ENCODE data around the gene PLCB4. TPM values are rescaled to one million over a fixed set of nuclear protein-coding genes. Genes with fewer than 3 reads are reported as not detected.

Gene PLCB4
- total RNA-seq, 1 experiment from 2014 or later = 0.91 TPM

DNA sequence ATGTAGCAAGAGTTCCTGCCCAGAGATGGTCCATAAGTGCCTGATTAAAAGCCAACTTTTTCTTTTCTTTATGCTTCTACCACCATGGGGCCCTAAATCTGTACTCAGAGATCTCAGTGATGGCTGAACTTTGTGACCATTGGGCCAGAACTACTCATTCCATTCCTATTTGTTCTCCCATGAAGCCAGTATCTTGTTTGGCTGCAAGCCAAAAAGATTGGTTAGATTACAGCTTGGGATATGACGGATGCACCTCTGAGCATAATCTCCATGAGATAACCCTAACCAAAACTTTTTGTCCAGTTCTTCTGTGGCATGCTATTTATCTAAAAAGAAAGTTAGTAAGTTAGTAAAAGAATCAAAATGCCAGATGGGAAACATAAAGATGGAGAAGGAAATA lies 72.2 kb downstream of the PLCB4 start:
- CTCF ChIA-PET = no interaction called here
- Mint-ChIP-seq H3K4me1 (ENCODE audit: insufficient read depth, unreplicated experiment) (no peaks in the 10 kb centered on the region), H3K27ac (ENCODE audit: low read depth, unreplicated experiment) (no peak overlapping the region), H3K9me3 (ENCODE audit: unreplicated experiment) (peaks cover 18% of the 10 kb centered on the region), H3K27me3 (ENCODE audit: insufficient read depth, unreplicated experiment) (no peaks in the 10 kb centered on the region), H3K36me3 (ENCODE audit: insufficient read depth, unreplicated experiment) (peaks cover 4% of the 10 kb centered on the region), H3K4me3 (ENCODE audit: unreplicated experiment) (no peak overlapping the region)
- DNase-seq (ENCODE audit: unreplicated experiment) = no peak
- intact Hi-C loops (cut with micrococcal nuclease) = no loop called here
- POLR2A ChIA-PET = interaction anchor here (0.7 kb wide), 1 partner anchor 348 kb away, joined by 3 read pairs; no protein-coding TSS in a partner anchor
- no TSS peak for BruUV-seq (replicated peaks)
- TF ChIP-seq, protein P1, sequence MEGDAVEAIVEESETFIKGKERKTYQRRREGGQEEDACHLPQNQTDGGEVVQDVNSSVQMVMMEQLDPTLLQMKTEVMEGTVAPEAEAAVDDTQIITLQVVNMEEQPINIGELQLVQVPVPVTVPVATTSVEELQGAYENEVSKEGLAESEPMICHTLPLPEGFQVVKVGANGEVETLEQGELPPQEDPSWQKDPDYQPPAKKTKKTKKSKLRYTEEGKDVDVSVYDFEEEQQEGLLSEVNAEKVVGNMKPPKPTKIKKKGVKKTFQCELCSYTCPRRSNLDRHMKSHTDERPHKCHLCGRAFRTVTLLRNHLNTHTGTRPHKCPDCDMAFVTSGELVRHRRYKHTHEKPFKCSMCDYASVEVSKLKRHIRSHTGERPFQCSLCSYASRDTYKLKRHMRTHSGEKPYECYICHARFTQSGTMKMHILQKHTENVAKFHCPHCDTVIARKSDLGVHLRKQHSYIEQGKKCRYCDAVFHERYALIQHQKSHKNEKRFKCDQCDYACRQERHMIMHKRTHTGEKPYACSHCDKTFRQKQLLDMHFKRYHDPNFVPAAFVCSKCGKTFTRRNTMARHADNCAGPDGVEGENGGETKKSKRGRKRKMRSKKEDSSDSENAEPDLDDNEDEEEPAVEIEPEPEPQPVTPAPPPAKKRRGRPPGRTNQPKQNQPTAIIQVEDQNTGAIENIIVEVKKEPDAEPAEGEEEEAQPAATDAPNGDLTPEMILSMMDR (IDR thresholded peaks at IDR 0.05; ENCODE audit: unreplicated experiment) = no peak

DNA sequence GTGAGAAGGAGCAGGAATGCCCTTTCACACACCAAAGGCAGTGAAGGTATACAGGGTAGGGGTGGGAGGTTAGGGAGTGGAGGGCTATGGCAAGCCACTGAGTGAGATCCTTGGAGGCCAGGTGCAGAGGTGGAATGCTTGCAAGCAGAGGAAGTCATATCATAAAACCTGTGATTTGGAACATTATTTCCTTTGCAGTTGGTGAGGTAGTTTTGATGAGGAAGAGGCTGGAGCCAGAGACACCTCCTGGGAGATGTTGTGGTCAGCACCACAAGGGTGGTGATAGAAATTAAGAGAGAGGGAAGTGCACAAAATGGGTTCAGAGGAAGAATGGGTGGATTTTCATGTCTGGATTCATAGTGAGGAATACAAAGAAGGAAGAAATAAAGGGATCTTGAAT lies 73.0 kb downstream of the PLCB4 start:
- peaks cover 22% of the 10 kb centered on the region for H3K9me3 Mint-ChIP-seq (ENCODE audit: unreplicated experiment)
- H3K4me1 Mint-ChIP-seq (ENCODE audit: insufficient read depth, unreplicated experiment) = no peaks in the 10 kb centered on the region
- H3K27ac Mint-ChIP-seq (ENCODE audit: low read depth, unreplicated experiment) = no peak overlapping the region
- intact Hi-C loops (cut with micrococcal nuclease) = no loop called here
- no peak for DNase-seq (ENCODE audit: unreplicated experiment)
- peaks cover 4% of the 10 kb centered on the region for H3K36me3 Mint-ChIP-seq (ENCODE audit: insufficient read depth, unreplicated experiment)
- TF ChIP-seq, protein P1 (IDR thresholded peaks at IDR 0.05; ENCODE audit: unreplicated experiment) = no peak
- ChIA-PET CTCF (no interaction called here), POLR2A (no interaction called here)
- no peak overlapping the region for H3K4me3 Mint-ChIP-seq (ENCODE audit: unreplicated experiment)
- H3K27me3 Mint-ChIP-seq (ENCODE audit: insufficient read depth, unreplicated experiment) = no peaks in the 10 kb centered on the region
- BruUV-seq (replicated peaks) = no TSS peak

DNA sequence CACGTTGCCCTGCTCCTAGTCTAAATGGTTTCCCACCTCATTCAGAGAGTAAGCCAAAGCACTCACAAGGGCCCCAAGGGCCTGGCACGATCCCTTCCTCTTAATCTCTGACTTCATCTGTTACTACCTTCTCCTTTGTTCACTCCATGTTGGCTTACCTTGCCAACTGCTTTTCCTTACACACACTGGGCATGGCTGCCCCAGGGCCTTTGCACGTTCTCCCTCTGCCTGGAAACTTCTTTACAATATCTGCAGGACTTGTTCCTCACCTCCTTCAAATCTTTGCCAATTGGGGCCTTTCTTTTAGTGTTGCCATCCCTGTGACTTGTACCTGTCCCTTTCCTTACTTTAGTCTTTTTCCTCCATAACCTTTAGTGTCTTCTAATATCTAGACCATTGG lies 73.9 kb downstream of the PLCB4 start:
- Mint-ChIP-seq H3K4me1 (ENCODE audit: insufficient read depth, unreplicated experiment) (peaks cover 5% of the 10 kb centered on the region), H3K4me3 (ENCODE audit: unreplicated experiment) (no peak overlapping the region), H3K36me3 (ENCODE audit: insufficient read depth, unreplicated experiment) (peaks cover 4% of the 10 kb centered on the region), H3K9me3 (ENCODE audit: unreplicated experiment) (peaks cover 22% of the 10 kb centered on the region), H3K27ac (ENCODE audit: low read depth, unreplicated experiment) (no peak overlapping the region), H3K27me3 (ENCODE audit: insufficient read depth, unreplicated experiment) (no peaks in the 10 kb centered on the region)
- no TSS peak for BruUV-seq (replicated peaks)
- ChIA-PET CTCF (interaction anchor here (1.5 kb wide), 1 partner anchor 289 kb away, joined by 4 read pairs; no protein-coding TSS in a partner anchor), POLR2A (no interaction called here)
- TF ChIP-seq, protein P1 (IDR thresholded peaks at IDR 0.05; ENCODE audit: unreplicated experiment) = no peak
- DNase-seq (ENCODE audit: unreplicated experiment) = no peak
- intact Hi-C loops (cut with micrococcal nuclease) = no loop called here

DNA sequence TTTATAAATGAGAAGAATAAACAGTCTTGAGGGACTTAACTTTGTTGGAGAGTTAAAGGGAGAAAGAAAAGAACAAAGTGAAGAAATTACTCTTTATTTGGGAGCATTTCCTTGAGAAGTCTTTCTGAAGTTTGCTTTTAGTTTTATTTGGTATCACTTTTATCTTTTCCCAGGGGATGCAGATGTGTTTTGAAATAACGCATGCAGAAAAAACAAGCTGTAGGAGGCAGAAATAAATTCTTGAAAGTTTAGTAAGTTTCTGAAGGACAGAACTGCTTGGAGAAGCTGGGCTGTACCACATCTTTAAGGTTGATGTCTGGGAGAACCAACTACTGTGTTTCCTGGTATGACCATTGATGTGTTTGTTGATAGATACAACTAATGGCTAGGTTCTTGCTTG lies 75.0 kb downstream of the PLCB4 start:
- Mint-ChIP-seq H3K27ac (ENCODE audit: low read depth, unreplicated experiment) (no peak overlapping the region), H3K4me3 (ENCODE audit: unreplicated experiment) (no peak overlapping the region), H3K9me3 (ENCODE audit: unreplicated experiment) (peaks cover 22% of the 10 kb centered on the region), H3K4me1 (ENCODE audit: insufficient read depth, unreplicated experiment) (peaks cover 6% of the 10 kb centered on the region), H3K36me3 (ENCODE audit: insufficient read depth, unreplicated experiment) (peaks cover 4% of the 10 kb centered on the region), H3K27me3 (ENCODE audit: insufficient read depth, unreplicated experiment) (no peaks in the 10 kb centered on the region)
- intact Hi-C loops (cut with micrococcal nuclease) = no loop called here
- TF ChIP-seq, protein P1 (IDR thresholded peaks at IDR 0.05; ENCODE audit: unreplicated experiment) = no peak
- ChIA-PET POLR2A (interaction anchor here (1.1 kb wide), 1 partner anchor 24 kb away, joined by 4 read pairs; no protein-coding TSS in a partner anchor), CTCF (interaction anchor here (0.6 to 0.7 kb wide), 2 partner anchors 228 to 660 kb away, joined by 3 read pairs; no protein-coding TSS in a partner anchor)
- no TSS peak for BruUV-seq (replicated peaks)
- no peak for DNase-seq (ENCODE audit: unreplicated experiment)

All from MCF 10A (cell line).